H1 (cell line): ENCODE data around the gene SPDYC. TPM values are rescaled to one million over a fixed set of nuclear protein-coding genes. Genes with fewer than 3 reads are reported as not detected.
A peak's percentile ranks its signal among the peaks of the same experiment; 100 is the strongest.

Source experiments
- CEBPB ChIP-seq: IDR thresholded peaks from 2 replicates; pipeline ENCODE4 v1.6.1; 2012; ENCODE audit warnings: low read depth, low read length
- CTCF ChIP-seq, 3 experiments: IDR thresholded peaks; 1 replicate in 2 of 3; 2 replicates in 1 of 3; pipeline versions ENCODE4 v1.5.1 to v1.6.1; 2011; ENCODE audit warnings: low read length in 3 of 3, mild to moderate bottlenecking in 3 of 3, inconsistent platforms in 2 of 3, low read depth in 1 of 3, moderate library complexity in 1 of 3; ENCODE audit not compliant: insufficient read depth in 1 of 3; ENCODE audit errors: control extremely low read depth in 1 of 3
- FOSL1 ChIP-seq: IDR thresholded peaks from 2 replicates; pipeline ENCODE4 v1.6.1; 2011; ENCODE audit warnings: mild to moderate bottlenecking, low read depth, low read length, moderate library complexity; ENCODE audit not compliant: insufficient read depth
- KDM5A ChIP-seq: fragments of 200-600 bp; IDR thresholded peaks from 2 replicates; pipeline ENCODE4 v1.7.1; 2012; ENCODE audit warnings: mild to moderate bottlenecking, low read length, inconsistent platforms, mixed read lengths
- POLR2A ChIP-seq, 2 experiments: IDR thresholded peaks; 1 replicate in 1 of 2; 2 replicates in 1 of 2; pipeline ENCODE4 v1.6.1; 2011; ENCODE audit warnings: low read depth in 2 of 2, low read length in 2 of 2, mild to moderate bottlenecking in 2 of 2; ENCODE audit errors: control extremely low read depth in 1 of 2
- RFX5 ChIP-seq: IDR thresholded peaks from 2 replicates; pipeline ENCODE4 v1.6.1; 2011; ENCODE audit warnings: low read depth, low read length, improper control_type of control experiment, borderline replicate concordance
- SP4 ChIP-seq: IDR thresholded peaks from 2 replicates; pipeline ENCODE4 v1.6.1; 2012; ENCODE audit warnings: low read length, inconsistent platforms
- TAF1 ChIP-seq: IDR thresholded peaks from 2 replicates; pipeline ENCODE4 v1.6.1; 2011; ENCODE audit warnings: mild to moderate bottlenecking, low read depth, low read length
- TBP ChIP-seq: IDR thresholded peaks from 2 replicates; pipeline ENCODE4 v1.6.1; 2011; ENCODE audit warnings: low read depth, low read length, improper control_type of control experiment
- USF2 ChIP-seq: IDR thresholded peaks from 2 replicates; pipeline ENCODE4 v1.6.1; 2011; ENCODE audit warnings: low read length, improper control_type of control experiment
- polyA plus RNA-seq, 7 experiments: library from polyadenylated mRNA; depleted of rRNA in 3 of 7; stranded (reverse) in 5 of 7; unstranded in 2 of 7; fragments of >200 nt in 5 of 7; fragments of 200-250 nt in 2 of 7; gene quantifications; 1 replicate in 5 of 7; 2 replicates in 1 of 7; 4 replicates in 1 of 7; pipeline versions ENCODE4 v1.2.1 to v1.2.3, GENCODE V29; 2011 to 2013; ENCODE audit warnings: missing spikeins in 2 of 7, mixed read lengths in 2 of 7
- total RNA-seq: library from RNA; stranded (reverse); fragmentation: NEBNext Ultra II Directional; extraction: Animal tissue kit (Norgen Biotek cat#: 25700); gene quantifications from 2 replicates; pipeline ENCODE4 v1.2.1, GENCODE V29; 2021

Gene SPDYC
- total and polyA plus RNA-seq, 2 of the 8 experiments (the other 6 are each of a cell fraction or from before 2014, with no cell fraction given) = 0.15 TPM; not detected in 1

- TF ChIP-seq KDM5A (peak; percentile 89), POLR2A (IDR thresholded peaks at IDR 0.05; ENCODE audit: control extremely low read depth in 1 of 2, low read depth in 2 of 2, low read length in 2 of 2) (peak; percentile 97), CEBPB (no peak), TBP (peak; percentile 96), TAF1 (peak; percentile 93), RFX5 (no peak), SP4 (peak; percentile 76; the same call in 1 of the 2 replicates), FOSL1 (0 out of 2 replicates have a peak, but pooled peaks have one; percentile 31), USF2 (no peak), CTCF (IDR thresholded peaks at IDR 0.05; ENCODE audit: control extremely low read depth in 1 of 3, insufficient read depth in 1 of 3, low read depth in 1 of 3, low read length in 3 of 3) (no peak)
Measured at GRCh38 chr11:65121865-65122696, 48.0 kb upstream of the SPDYC start, which contains the start of the genes FAU and MRPL49 (continued).
